IMR-90 (cell line): ENCODE results near the gene CRLF1. TPM values are rescaled to one million over a fixed set of nuclear protein-coding genes. Genes with fewer than 3 reads are reported as not detected.
A peak's percentile ranks its signal among the peaks of the same experiment; 100 is the strongest.

ENCODE experiments used
- ATAC-seq: fragments of 200-7000 bp; cut with Tn5 transposase; 2 replicates; pipeline ENCODE4 v1.9.1; 2020; ENCODE audit warnings: low read depth, mild to moderate bottlenecking, moderate library complexity
- BruUV-seq: library from RNA; stranded (reverse); fragments of 400-500 nt; replicated peaks from 2 replicates; lab custom pipeline; 2021; lab: Mats Ljungman, UMichigan
- CTCF ChIA-PET: fragments of 300-600 bp; formaldehyde crosslinking; extraction: SDS; loops from one replicate; lab custom pipeline; 2021; ENCODE audit warnings: antibody characterized with exemption; lab: Yijun Ruan, JAX
- POLR2A ChIA-PET: fragments of 300-600 bp; sonication (Branson Sonifier 250); formaldehyde crosslinking; loops from one replicate; lab custom pipeline; 2022; ENCODE audit warnings: antibody characterized with exemption; ENCODE audit not compliant: unreplicated experiment; lab: Charles Lee
- DNase-seq: peaks from one replicate; pipeline ENCODE4 v3.0.0; 2013
- H2AFZ ChIP-seq: replicated peaks from 2 replicates; pipeline ENCODE3; 2013; ENCODE audit warnings: low read length, mild to moderate bottlenecking; ENCODE audit not compliant: poor library complexity
- H2AK5ac ChIP-seq: 2 replicates; pipeline ENCODE4 v1.6.1; 2013; ENCODE audit warnings: low read depth, low read length, inconsistent platforms
- H2AK9ac ChIP-seq: replicated peaks from 2 replicates; pipeline ENCODE3; 2013; ENCODE audit warnings: mild to moderate bottlenecking, low read depth, low read length, moderate library complexity; ENCODE audit not compliant: poor library complexity
- H2BK120ac ChIP-seq: 2 replicates; pipeline ENCODE4 v1.6.1; 2013; ENCODE audit warnings: low read depth, low read length, inconsistent platforms
- H2BK15ac ChIP-seq: 3 replicates; pipeline ENCODE4 v1.6.1; 2013; ENCODE audit warnings: low read depth, low read length, inconsistent platforms
- H2BK20ac ChIP-seq: 2 replicates; pipeline ENCODE4 v1.6.1; 2013; ENCODE audit warnings: low read depth, mild to moderate bottlenecking, inconsistent platforms, low read length, moderate library complexity
- H2BK5ac ChIP-seq: 2 replicates; pipeline ENCODE4 v1.6.1; 2013; ENCODE audit warnings: mild to moderate bottlenecking, low read depth, low read length, inconsistent platforms; ENCODE audit not compliant: poor library complexity, severe bottlenecking
- H3K14ac ChIP-seq: replicated peaks from 2 replicates; pipeline ENCODE4 v1.6.1; 2013; ENCODE audit warnings: low read depth, low read length, inconsistent platforms
- H3K18ac ChIP-seq: 2 replicates; pipeline ENCODE4 v1.6.1; 2013; ENCODE audit warnings: low read depth, low read length, control low read depth
- H3K23ac ChIP-seq: 2 replicates; pipeline ENCODE4 v1.6.1; 2013; ENCODE audit warnings: low read depth, low read length, inconsistent platforms
- H3K27ac ChIP-seq: 2 replicates; pipeline ENCODE4 v1.5.1; 2013; ENCODE audit warnings: mild to moderate bottlenecking, control low read depth, low read length; ENCODE audit not compliant: insufficient read depth
- H3K27me3 ChIP-seq: 2 replicates; pipeline ENCODE4 v1.6.1; 2013; ENCODE audit warnings: low read length; ENCODE audit not compliant: control insufficient read depth, insufficient read depth
- H3K36me3 ChIP-seq: 2 replicates; pipeline ENCODE4 v1.6.1; 2013; ENCODE audit warnings: low read length, mixed read lengths; ENCODE audit not compliant: control insufficient read depth, insufficient read depth
- H3K4ac ChIP-seq: 2 replicates; pipeline ENCODE4 v1.6.1; 2013; ENCODE audit warnings: low read depth, low read length, inconsistent platforms
- H3K4me1 ChIP-seq: 2 replicates; pipeline ENCODE4 v1.6.1; 2013; ENCODE audit warnings: low read length, mixed read lengths; ENCODE audit not compliant: control insufficient read depth, insufficient read depth
- H3K4me2 ChIP-seq: 2 replicates; pipeline ENCODE4 v1.6.1; 2013; ENCODE audit warnings: low read depth, mild to moderate bottlenecking, control low read depth, low read length, moderate library complexity
- H3K4me3 ChIP-seq: 2 replicates; pipeline ENCODE4 v1.5.1; 2013; ENCODE audit warnings: low read depth, mild to moderate bottlenecking, control low read depth, low read length, moderate library complexity; ENCODE audit not compliant: insufficient read depth
- H3K56ac ChIP-seq: 2 replicates; pipeline ENCODE4 v1.6.1; 2013; ENCODE audit warnings: low read length, inconsistent platforms; ENCODE audit not compliant: insufficient read depth; ENCODE audit errors: extremely low read depth
- H3K79me1 ChIP-seq, 2 experiments: 2 replicates each; pipeline ENCODE4 v1.6.1; 2013; ENCODE audit warnings: low read length in 2 of 2, inconsistent platforms in 1 of 2, low read depth in 1 of 2
- H3K9ac ChIP-seq: 2 replicates; pipeline ENCODE4 v1.6.1; 2013; ENCODE audit warnings: low read depth, low read length, control low read depth
- H3K9me1 ChIP-seq: 2 replicates; pipeline ENCODE4 v1.6.1; 2013; ENCODE audit warnings: low read length, inconsistent platforms; ENCODE audit not compliant: insufficient read depth
- H3K9me3 ChIP-seq: 2 replicates; pipeline ENCODE4 v1.6.1; 2013; ENCODE audit warnings: low read length; ENCODE audit not compliant: control insufficient read depth, insufficient read depth
- H4K20me1 ChIP-seq: 2 replicates; pipeline ENCODE4 v1.6.1; 2013; ENCODE audit warnings: low read length, inconsistent platforms; ENCODE audit not compliant: insufficient read depth
- H4K5ac ChIP-seq: 2 replicates; pipeline ENCODE4 v1.6.1; 2013; ENCODE audit warnings: mild to moderate bottlenecking, low read depth, low read length, control low read depth
- H4K8ac ChIP-seq, 2 experiments: 2 replicates each; pipeline ENCODE4 v1.6.1; 2013; ENCODE audit warnings: low read depth in 2 of 2, low read length in 2 of 2, control low read depth in 1 of 2, inconsistent platforms in 1 of 2
- H4K91ac ChIP-seq: 2 replicates; pipeline ENCODE4 v1.6.1; 2013; ENCODE audit warnings: low read depth, low read length, inconsistent platforms; ENCODE audit not compliant: insufficient read depth
- BHLHE40 ChIP-seq: fragments of 150-350 bp; IDR thresholded peaks from 2 replicates; pipeline ENCODE4 v1.6.1; 2016; ENCODE audit warnings: mild to moderate bottlenecking, low read depth, low read length
- CHD1 ChIP-seq: IDR thresholded peaks from 2 replicates; pipeline ENCODE4 v1.6.1; 2012; ENCODE audit warnings: low read depth, low read length, improper control_type of control experiment
- FOS ChIP-seq: fragments of 150-350 bp; IDR thresholded peaks from 2 replicates; pipeline ENCODE4 v1.6.1; 2016; ENCODE audit warnings: low read depth, low read length
- MAZ ChIP-seq: IDR thresholded peaks from 2 replicates; pipeline ENCODE4 v1.6.1; 2012; ENCODE audit warnings: low read depth, mild to moderate bottlenecking, low read length, improper control_type of control experiment, moderate library complexity, borderline replicate concordance
- NFE2L2 ChIP-seq: fragments of 150-350 bp; IDR thresholded peaks from 2 replicates; pipeline ENCODE4 v1.6.1; 2016; ENCODE audit warnings: low read depth, mild to moderate bottlenecking, low read length
- RAD21 ChIP-seq: IDR thresholded peaks from 2 replicates; pipeline ENCODE4 v1.6.1; 2012; ENCODE audit warnings: low read length, improper control_type of control experiment
- RCOR1 ChIP-seq: IDR thresholded peaks from 2 replicates; pipeline ENCODE4 v1.6.1; 2012; ENCODE audit warnings: mild to moderate bottlenecking, low read length, improper control_type of control experiment; ENCODE audit not compliant: insufficient replicate concordance
- RFX5 ChIP-seq: IDR thresholded peaks from 2 replicates; pipeline ENCODE4 v1.8.0; 2012; ENCODE audit warnings: low read depth, mild to moderate bottlenecking, low read length, moderate library complexity
- SMC3 ChIP-seq: fragments of 150-350 bp; IDR thresholded peaks from 2 replicates; pipeline ENCODE4 v1.6.1; 2016; ENCODE audit warnings: low read depth, mild to moderate bottlenecking, antibody characterized with exemption, low read length, moderate library complexity
- WGBS, 2 experiments: methylation state at CpG; one replicate each; pipeline versions ENCODE4 v1.1.5 to v1.1.7; 2013; ENCODE audit warnings: missing lambda C conversion rate in 2 of 2; ENCODE audit not compliant: insufficient read length in 1 of 2; ENCODE audit errors: extremely low coverage in 2 of 2; 5-methylcytosine and 5-hydroxymethylcytosine counted together
- dilution Hi-C: fragments of 300-500 bp; cut with HindIII; formaldehyde crosslinking; loops from one replicate; pipeline ENCODE4 v1.14.3; 2018; ENCODE audit warnings: low sequenced_read_pairs; ENCODE audit not compliant: unreplicated experiment
- in situ Hi-C: fragments of 300-500 bp; cut with MboI; formaldehyde crosslinking; loops from 3 replicates; pipeline ENCODE4 v1.14.3; 2019; ENCODE audit warnings: low sequenced_read_pairs, inconsistent platforms, mixed read lengths
- intact Hi-C: fragments of 100-400 bp; cut with micrococcal nuclease; formaldehyde crosslinking; loops from 2 replicates; pipeline ENCODE4 v1.10.0; 2022
- polyA plus RNA-seq, 3 experiments: library from polyadenylated mRNA; depleted of rRNA; stranded (reverse); fragments of >200 nt; gene quantifications; 2 replicates each; pipeline ENCODE4 v1.2.3, GENCODE V29; 2012; ENCODE audit warnings: low replicate concordance in 1 of 3
- total RNA-seq: library from RNA; depleted of rRNA; stranded (reverse); fragments of >200 nt; gene quantifications from 2 replicates; pipeline ENCODE4 v1.2.3, GENCODE V29; 2012
- TF ChIP-seq, protein P1 (sequence below): conservative IDR thresholded peaks from 2 replicates; pipeline ENCODE4 v1.5.1; 2012; ENCODE audit warnings: mild to moderate bottlenecking, low read depth, low read length, improper control_type of control experiment
- TF ChIP-seq, protein P2 (sequence below): fragments of 150-350 bp; IDR thresholded peaks from 2 replicates; pipeline ENCODE4 v1.6.1; 2017; ENCODE audit warnings: mild to moderate bottlenecking, antibody characterized with exemption, low read length, low read depth
- TF ChIP-seq, protein P3 (sequence below): fragments of 150-350 bp; IDR thresholded peaks from 2 replicates; pipeline ENCODE4 v1.6.1; 2016; ENCODE audit warnings: low read depth, mild to moderate bottlenecking, low read length, moderate library complexity, borderline replicate concordance

CRLF1 gene
- total and polyA plus RNA-seq, 2 of the 4 experiments (the other 2 are of a cell fraction), result 0.18 to 3.1 TPM

DNA sequence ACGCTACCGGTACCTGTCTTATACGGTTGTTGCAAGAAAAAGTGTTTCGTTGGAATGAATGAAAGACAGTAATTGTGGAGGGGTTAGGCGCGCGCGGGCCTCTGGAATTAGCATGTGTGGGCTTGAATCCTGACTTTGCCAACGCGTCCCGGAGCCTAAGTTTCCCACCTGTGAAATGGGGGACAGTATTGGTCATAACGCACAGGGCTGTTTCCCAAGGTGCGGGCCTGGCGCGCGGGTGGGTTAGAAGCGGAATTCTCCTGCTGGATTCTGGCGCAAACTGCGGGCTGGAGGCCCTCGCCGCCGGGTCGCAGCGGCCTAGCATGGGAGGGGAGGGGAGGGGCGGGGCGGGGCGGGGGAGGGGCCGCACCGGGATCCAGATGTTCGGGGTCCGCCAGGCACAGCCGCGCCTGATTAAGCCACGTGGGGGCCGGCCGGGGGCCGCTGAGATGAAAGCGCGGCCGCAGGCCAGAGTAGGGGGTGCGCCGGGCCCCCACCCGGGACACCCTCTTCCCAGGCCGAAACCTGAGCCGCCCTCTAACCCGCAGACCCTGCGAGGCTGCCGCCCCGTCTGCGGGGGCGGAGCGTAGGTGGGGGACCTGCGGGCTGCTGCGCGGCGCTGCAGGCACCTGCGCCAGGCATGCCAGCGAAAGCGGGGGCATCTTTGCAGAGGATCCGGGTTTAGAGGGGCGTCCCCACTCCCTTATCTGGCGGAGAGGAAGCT is 4.9 kb upstream of the CRLF1 start:
- no peak overlapping the region for H3K18ac ChIP-seq
- in situ Hi-C loops, result no loop called here
- TF ChIP-seq RFX5 (no peak), SMC3 (no peak), MAZ (no peak), CHD1 (no peak), BHLHE40 (no peak), NFE2L2 (no peak), RCOR1 (no peak), RAD21 (no peak), FOS (no peak)
- TF ChIP-seq, protein P1, sequence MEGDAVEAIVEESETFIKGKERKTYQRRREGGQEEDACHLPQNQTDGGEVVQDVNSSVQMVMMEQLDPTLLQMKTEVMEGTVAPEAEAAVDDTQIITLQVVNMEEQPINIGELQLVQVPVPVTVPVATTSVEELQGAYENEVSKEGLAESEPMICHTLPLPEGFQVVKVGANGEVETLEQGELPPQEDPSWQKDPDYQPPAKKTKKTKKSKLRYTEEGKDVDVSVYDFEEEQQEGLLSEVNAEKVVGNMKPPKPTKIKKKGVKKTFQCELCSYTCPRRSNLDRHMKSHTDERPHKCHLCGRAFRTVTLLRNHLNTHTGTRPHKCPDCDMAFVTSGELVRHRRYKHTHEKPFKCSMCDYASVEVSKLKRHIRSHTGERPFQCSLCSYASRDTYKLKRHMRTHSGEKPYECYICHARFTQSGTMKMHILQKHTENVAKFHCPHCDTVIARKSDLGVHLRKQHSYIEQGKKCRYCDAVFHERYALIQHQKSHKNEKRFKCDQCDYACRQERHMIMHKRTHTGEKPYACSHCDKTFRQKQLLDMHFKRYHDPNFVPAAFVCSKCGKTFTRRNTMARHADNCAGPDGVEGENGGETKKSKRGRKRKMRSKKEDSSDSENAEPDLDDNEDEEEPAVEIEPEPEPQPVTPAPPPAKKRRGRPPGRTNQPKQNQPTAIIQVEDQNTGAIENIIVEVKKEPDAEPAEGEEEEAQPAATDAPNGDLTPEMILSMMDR, result no peak
- TF ChIP-seq, protein P2, sequence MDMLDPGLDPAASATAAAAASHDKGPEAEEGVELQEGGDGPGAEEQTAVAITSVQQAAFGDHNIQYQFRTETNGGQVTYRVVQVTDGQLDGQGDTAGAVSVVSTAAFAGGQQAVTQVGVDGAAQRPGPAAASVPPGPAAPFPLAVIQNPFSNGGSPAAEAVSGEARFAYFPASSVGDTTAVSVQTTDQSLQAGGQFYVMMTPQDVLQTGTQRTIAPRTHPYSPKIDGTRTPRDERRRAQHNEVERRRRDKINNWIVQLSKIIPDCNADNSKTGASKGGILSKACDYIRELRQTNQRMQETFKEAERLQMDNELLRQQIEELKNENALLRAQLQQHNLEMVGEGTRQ, result no peak
- TF ChIP-seq, protein P3, sequence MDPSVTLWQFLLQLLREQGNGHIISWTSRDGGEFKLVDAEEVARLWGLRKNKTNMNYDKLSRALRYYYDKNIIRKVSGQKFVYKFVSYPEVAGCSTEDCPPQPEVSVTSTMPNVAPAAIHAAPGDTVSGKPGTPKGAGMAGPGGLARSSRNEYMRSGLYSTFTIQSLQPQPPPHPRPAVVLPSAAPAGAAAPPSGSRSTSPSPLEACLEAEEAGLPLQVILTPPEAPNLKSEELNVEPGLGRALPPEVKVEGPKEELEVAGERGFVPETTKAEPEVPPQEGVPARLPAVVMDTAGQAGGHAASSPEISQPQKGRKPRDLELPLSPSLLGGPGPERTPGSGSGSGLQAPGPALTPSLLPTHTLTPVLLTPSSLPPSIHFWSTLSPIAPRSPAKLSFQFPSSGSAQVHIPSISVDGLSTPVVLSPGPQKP, result no peak
- H3K9me1 ChIP-seq, result no peaks in the 10 kb centered on the region
- no peak overlapping the region for H3K4me3 ChIP-seq
- no peak overlapping the region for H4K5ac ChIP-seq
- DNase-seq (no peak), ATAC-seq (no peak)
- no peak overlapping the region for H3K27ac ChIP-seq
- H3K27me3 ChIP-seq, result peaks cover 68% of the 10 kb centered on the region
- no peak overlapping the region for H4K91ac ChIP-seq
- no peak overlapping the region for H4K8ac ChIP-seq
- no peak overlapping the region for H3K9ac ChIP-seq
- no peak overlapping the region for H2AK5ac ChIP-seq
- no peaks in the 10 kb centered on the region for H3K9me3 ChIP-seq
- intact Hi-C loops, result no loop called here
- no peak overlapping the region for H2BK15ac ChIP-seq
- H2BK20ac ChIP-seq, result no peak overlapping the region
- dilution Hi-C loops, result no loop called here
- 5% methylated on average over 13 of the region's 62 CpGs; no CpG with 5 or more reads in 1 of the 2 experiments for WGBS, 2 experiments
- H3K79me1 ChIP-seq, result no peaks in the 10 kb centered on the region
- no peaks in the 10 kb centered on the region for H3K36me3 ChIP-seq
- ChIA-PET CTCF (interaction anchor here (0.7 kb wide), 1 partner anchor 17 kb away, joined by 3 read pairs; no protein-coding TSS in a partner anchor), POLR2A (no interaction called here)
- H2BK5ac ChIP-seq, result no peak overlapping the region
- H3K23ac ChIP-seq, result peak overlapping the region; percentile 38; the same call in 1 of the 2 replicates
- H2BK120ac ChIP-seq, result no peak overlapping the region
- no peak overlapping the region for H3K56ac ChIP-seq
- H2AFZ ChIP-seq, result peak overlapping the region; percentile 43
- H3K4me1 ChIP-seq, result peaks cover 11% of the 10 kb centered on the region; the same call in 1 of the 2 replicates
- H3K14ac ChIP-seq, result no peak overlapping the region
- no TSS peak for BruUV-seq
- no peak overlapping the region for H3K4ac ChIP-seq
- peaks cover 4% of the 10 kb centered on the region; the same call in 1 of the 2 replicates for H4K20me1 ChIP-seq
- H3K4me2 ChIP-seq, result no peak overlapping the region
- peak overlapping the region; percentile 55 for H2AK9ac ChIP-seq
